NCI-H2196 treated with DMSO at 0.1 percent for 48 hours (cell line): ENCODE data around the gene NACA2.
"Not testable (repeated sequence)": the region's sequence is repeated elsewhere in the genome, so short reads cannot be mapped to it uniquely, and the experiment has no call there.

Source experiments
- DNase-seq: peaks from one replicate; lab custom pipeline; 2025; ENCODE audit not compliant: unreplicated experiment; lab: John Stamatoyannopoulos, UW

Gene NACA2

DNA sequence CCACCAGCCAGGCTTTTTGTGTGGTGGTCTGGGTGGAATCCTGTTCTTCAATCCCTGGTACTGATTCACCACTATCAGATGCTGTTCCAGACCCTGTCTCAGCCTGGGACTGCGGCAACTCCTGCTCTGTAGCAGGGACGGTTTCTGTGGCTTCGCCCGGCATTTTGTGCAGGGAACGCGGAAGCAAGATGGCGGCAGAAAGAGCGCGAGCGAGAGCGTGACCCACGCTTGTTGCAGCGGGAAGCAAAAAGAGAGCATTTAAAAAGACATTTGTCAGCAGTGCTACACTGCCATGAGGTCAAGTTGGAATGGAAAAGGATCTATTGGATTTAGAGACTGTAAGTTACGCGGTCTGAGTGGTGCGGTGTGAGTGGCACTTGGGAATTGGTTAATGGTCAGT lies at the start of gene NACA2:
NACA2 (minus strand) TSS at position 202 of the 400 bp plus-strand sequence; CDS start at position 163, 39 bp downstream.
- DNase-seq = no peak

DNA sequence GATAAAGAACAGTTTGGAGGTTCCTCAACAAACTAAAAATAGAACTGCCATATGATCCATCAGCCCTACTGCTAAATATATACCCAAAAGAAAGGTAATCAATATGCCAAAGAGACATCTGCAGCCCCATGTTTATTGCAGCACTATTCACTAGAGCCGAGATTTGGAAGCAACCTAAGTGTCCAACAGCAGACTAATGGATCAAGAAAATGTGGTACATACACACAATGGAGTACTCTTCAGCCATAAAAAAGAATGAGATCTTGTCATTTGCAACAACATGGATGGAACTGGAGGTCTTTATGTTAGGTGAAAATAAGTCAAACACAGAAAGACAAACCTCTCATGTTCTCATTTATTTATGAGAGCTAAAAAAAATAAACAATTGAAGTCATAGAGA lies 48.8 kb upstream of the NACA2 start:
- DNase-seq = no peak

- DNase-seq = no peak
These were observed 47.1 kb upstream of the NACA2 start for GRCh38 chr17:61638087-61638486.

DNA sequence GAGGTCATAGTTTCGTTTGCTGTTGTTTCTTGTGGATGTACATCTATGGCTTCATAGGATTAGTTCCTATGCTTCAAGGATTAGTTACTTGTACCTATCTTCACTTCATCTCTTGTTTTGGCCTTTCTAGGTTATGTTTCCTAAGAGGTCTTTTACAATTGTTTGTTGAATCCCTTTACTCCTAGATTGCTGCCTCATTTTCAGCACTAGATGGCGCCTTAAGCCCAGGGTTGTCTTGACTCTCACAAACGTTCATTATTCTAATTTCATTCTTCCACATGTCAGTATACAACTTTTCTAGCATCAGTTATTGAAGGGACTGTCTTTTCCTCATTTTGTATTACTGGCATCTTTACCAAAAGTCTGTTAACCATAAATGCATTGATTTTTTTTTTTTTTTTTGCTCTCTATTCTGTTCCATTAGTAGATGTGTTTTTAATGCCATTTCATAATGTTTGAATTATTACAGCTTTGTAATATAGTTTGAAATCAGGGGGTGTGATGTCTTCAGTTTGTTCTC lies 45.0 kb upstream of the NACA2 start:
- DNase-seq = peak; percentile 4

DNA sequence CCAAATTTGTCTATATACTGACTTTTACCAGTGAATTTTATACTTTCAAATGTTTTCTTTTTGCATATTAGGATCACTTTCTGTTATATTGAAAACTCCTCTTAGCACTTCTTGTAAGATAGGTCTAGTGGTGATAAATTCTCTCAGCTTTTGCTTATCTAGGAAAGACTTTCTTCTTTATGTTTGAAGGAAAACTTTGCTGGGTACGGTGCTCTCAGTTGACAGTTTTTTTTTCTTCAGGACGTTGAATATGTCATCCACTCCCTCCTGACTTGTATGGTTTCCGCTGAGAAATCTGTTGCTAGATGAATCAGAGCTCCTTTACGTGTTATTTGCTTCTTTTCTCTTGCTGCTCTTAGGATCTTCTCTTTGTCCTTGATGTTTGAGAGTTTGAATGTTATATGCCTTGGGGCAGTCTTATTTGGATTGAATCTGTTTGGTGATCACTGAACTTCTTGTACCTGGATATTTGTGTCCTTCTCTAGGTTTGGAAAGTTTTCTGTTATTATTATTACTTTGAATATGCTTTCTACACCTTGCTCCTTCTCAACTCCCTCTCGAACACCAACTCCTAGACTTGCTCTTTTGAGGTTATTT lies 44.0 kb upstream of the NACA2 start:
- DNase-seq = no peak

GRCh38 chr17:61634011-61634539 lies 43.1 kb upstream of the NACA2 start:
- no peak for DNase-seq

DNA sequence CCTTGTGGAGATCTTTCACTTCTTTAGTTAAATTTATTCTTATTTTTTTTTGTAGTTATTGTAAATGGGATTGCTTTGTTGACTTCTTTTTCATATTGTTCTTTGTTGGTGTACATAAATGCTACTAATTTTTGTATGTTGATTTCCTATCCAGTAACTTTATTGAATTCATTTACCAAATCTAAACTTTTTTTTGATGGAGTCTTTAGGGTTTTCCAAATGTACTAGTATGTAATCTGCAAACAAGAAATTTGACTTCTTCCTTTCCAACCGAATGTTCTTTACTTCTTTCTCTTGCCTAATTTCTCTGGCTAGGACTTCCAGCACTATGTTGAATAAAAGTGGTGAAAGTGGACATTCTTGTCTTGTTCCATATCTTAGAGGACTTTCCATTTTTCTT lies 41.8 kb upstream of the NACA2 start:
- no peak for DNase-seq

- no peak for DNase-seq
These were observed 40.8 kb upstream of the NACA2 start for GRCh38 chr17:61631800-61632199.

GRCh38 chr17:61628158-61628557 lies 37.1 kb upstream of the NACA2 start:
- not testable (repeated sequence) for DNase-seq

DNA sequence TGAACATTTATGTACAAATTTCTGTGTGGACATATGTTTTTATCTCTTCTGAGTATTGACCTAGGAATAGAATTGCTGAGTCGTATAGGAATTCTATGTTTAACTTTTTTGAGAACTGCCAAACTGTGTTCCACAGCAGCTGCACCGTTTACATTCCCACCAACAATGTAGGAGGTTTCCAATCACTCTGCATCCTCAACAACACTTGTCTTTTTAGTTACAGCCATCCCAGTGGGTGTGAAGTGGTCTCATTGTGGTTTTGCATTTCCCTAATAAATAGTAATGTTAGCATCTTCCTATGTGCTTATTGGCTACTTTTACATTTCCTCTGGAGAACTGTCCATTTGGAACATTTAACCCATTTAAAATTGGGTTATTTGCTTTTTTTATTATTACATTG lies 36.6 kb upstream of the NACA2 start:
- no peak for DNase-seq

DNA sequence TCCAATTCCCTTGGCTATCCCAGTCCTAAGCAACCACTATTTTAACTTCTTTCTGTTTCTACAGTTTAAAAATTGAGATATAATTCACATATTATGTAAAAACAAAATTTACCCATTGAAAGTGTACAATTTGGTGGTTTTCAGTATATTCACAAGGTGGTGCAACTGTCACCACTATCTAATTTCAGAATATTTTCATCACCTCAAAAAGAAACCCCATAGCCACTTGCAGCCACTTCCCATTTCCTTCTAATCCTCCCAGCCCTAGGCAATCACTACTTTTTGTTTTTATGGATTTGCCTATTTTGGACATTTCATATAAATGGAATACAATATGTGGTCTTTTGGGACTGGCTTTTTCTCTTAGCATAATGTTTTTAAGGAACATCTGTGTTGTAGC lies 36.1 kb upstream of the NACA2 start:
- no peak for DNase-seq

DNA sequence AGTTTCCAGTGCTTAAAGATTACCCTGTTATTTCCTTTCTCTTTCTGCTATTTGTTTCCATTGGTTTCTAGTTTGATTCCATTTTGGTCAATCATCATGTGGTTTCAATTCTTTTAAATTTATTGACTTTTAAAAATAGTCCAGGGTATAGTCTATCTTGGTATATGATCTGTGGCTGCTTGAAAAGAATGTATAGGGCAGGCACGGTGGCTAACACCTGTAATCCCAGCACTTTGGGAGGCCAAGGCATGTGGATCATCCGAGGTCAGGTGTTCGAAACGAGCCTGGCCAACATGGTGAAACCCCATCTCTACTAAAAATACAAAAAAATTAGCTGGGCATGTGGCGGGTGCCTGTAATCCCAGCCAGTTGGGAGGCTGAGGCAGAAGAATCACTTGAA lies 34.5 kb upstream of the NACA2 start:
- no peak for DNase-seq

GRCh38 chr17:61624951-61625350 lies 33.9 kb upstream of the NACA2 start:
- no peak for DNase-seq

GRCh38 chr17:61621317-61621716 lies 30.3 kb upstream of the NACA2 start:
- DNase-seq = no peak

- no peak for DNase-seq
These were observed 28.9 kb upstream of the NACA2 start for GRCh38 chr17:61619953-61620352.

GRCh38 chr17:61619493-61619892 lies 28.5 kb upstream of the NACA2 start:
- no peak for DNase-seq

DNA sequence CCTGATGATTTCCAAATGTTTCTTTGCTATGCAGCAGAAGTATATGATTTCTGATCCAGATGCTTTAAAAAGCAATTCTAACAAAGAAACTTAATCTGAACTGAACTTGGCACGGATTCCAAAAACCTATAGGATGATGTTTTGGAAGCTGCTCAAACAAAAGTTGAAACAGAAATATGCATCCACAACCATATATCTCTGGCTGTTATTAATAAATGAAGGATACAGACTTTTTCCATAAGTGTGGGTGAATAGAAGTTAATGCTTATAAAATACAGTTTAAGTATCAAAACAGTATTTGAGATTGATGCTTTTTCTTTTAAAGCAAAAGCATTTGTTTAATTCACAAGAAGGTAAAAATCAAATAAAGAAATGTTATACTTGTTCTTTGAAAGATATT lies 27.9 kb upstream of the NACA2 start:
- DNase-seq = no peak

DNA sequence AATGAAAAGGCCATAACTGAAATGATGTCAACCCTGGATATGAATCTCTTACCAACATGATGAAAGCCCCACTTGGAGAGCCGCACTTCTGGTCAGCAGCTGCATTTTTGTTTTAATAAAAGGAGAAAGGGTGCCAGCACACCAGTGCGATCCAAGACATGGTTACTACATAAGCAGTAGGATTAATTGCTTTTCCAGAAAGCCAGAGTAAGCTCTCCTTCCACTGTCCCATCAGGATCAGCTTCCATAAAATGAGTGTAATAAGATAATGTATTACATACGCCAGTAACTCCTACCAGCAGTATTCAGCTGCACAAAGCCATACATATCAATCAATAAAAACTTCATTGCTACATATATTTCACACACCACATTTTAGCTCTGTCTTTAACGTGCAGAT lies 26.3 kb upstream of the NACA2 start:
- DNase-seq = no peak

DNA sequence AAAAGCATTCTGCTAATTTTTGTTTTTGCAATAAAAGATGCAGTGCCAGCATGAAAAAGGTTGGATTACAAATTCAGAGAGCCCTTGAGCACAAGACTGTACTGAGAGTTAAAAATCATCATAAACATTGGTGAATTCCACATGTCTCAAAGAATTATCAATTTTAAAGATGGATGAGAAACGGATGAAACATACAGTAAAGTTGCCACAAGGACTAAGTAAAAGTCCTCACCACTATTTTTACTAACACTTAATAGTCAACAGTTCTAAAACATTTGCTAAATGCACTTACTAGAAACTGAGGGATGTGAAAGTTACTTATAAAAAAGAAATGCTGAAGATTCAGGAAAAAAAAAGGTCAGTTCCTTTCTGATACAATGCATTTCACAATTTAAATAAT lies 25.8 kb upstream of the NACA2 start:
- no peak for DNase-seq

GRCh38 chr17:61614219-61614618 lies 23.2 kb upstream of the NACA2 start:
- no peak for DNase-seq

GRCh38 chr17:61611323-61611722 lies 20.3 kb upstream of the NACA2 start:
- DNase-seq = no peak

DNA sequence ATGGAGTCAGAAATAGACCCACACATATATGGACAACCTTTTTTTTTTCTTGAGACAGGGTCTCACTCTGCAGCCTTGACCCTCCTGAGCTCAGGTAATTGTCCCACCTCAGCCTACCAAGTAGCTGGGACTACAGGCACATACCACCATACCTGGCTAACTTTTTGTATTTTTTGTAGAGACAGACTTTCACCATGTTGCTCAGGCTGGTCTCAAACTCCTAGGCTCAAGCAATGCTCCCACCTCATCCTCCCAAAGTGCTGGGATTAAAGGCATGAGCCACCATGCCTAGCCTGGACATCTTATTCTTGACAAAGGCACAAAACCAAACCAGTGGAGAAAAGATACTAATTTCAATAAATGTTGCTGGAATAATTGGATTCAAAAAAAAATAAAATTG lies 14.7 kb upstream of the NACA2 start:
- DNase-seq = no peak

GRCh38 chr17:61601297-61601696 lies 10.3 kb upstream of the NACA2 start:
- DNase-seq = no peak
